ENCODE measurements around the gene LTK.
A peak's percentile ranks its signal among the peaks of the same experiment; 100 is the strongest.

LTK gene

GRCh38 chr15:41512512-41512939 is 1.1 kb downstream of the LTK start:
- Histone ChIP-seq H3K36me3 (ENCODE audit: control insufficient read depth, insufficient read depth, low read length) (peaks cover 2% of the 10 kb centered on the region), H3K4me3 (replicated peaks; ENCODE audit: low read depth, low read length) (peak overlapping the region; percentile 31), H3K27me3 (replicated peaks; ENCODE audit: control insufficient read depth, insufficient read depth, low read length) (peaks cover 4% of the 10 kb centered on the region)
- TF ChIP-seq, protein P1, sequence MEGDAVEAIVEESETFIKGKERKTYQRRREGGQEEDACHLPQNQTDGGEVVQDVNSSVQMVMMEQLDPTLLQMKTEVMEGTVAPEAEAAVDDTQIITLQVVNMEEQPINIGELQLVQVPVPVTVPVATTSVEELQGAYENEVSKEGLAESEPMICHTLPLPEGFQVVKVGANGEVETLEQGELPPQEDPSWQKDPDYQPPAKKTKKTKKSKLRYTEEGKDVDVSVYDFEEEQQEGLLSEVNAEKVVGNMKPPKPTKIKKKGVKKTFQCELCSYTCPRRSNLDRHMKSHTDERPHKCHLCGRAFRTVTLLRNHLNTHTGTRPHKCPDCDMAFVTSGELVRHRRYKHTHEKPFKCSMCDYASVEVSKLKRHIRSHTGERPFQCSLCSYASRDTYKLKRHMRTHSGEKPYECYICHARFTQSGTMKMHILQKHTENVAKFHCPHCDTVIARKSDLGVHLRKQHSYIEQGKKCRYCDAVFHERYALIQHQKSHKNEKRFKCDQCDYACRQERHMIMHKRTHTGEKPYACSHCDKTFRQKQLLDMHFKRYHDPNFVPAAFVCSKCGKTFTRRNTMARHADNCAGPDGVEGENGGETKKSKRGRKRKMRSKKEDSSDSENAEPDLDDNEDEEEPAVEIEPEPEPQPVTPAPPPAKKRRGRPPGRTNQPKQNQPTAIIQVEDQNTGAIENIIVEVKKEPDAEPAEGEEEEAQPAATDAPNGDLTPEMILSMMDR (IDR thresholded peaks at IDR 0.05; ENCODE audit: insufficient read depth, low read length, poor library complexity, severe bottlenecking): no peak
- no peak for DNase-seq (ENCODE audit: extremely low read depth, insufficient read length)

DNA sequence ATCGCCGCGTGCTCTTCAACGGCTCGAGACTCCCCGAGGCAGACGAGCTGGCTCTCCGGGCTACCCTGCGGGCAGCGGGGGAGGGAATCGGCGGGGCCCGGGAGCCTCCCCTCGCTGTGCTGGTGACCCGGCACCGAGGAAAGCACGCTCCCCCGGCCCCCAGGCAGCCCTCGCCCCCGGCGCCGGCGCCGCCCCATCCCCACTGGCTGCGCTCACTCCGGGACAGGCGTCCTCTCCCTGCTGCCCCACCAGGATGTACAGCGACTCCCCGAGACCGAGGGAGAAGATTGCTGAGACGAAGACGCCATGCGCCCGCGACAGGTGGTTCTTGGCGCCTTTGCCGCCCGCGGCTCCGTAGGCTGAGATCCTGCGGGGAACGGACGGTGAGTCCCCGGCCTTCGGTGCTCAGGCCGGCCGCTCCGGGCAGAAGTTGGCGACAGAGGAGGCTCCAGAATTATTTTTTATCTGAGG is 1.7 kb downstream of the LTK start:
- peaks cover 4% of the 10 kb centered on the region for H3K27me3 ChIP-seq (replicated peaks; ENCODE audit: control insufficient read depth, insufficient read depth, low read length)
- no peak for DNase-seq (ENCODE audit: extremely low read depth, insufficient read length)
- no peaks in the 10 kb centered on the region for H3K36me3 ChIP-seq (ENCODE audit: control insufficient read depth, insufficient read depth, low read length)
- peak overlapping the region; percentile 2 for H3K4me3 ChIP-seq (replicated peaks; ENCODE audit: low read depth, low read length)
- TF ChIP-seq, protein P1 (IDR thresholded peaks at IDR 0.05; ENCODE audit: insufficient read depth, low read length, poor library complexity, severe bottlenecking): no peak

DNA sequence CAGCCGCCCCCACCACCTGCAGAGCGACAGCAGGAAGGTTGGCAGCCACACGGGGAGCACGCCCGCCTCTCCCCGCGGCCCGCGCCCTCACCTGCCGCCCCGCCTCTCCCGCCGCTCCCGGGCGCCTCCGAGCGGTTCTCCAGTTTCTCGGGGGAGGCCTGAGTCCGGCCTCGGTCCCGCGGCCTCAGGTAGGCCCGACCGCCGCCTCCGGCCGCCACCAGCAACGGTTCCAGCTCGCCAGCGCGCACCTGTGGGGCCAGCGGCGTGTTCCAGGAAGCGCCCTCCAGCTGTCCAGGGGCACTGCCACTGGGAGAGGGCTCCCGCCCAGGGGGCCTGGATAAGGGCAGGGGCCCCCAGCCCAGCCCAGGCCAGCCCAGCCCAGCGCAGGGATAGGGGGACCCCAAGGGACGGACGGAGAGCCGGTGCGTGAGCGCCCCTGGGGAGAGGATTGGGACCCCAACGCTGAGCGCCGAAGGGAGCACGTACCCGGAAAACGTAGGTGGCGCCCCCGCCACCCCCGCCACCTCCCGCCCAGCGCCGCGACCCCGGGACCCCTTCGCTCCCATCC is 2.2 kb downstream of the LTK start:
- TF ChIP-seq, protein P1 (IDR thresholded peaks at IDR 0.05; ENCODE audit: insufficient read depth, low read length, poor library complexity, severe bottlenecking): no peak
- DNase-seq (ENCODE audit: extremely low read depth, insufficient read length): no peak
- Histone ChIP-seq H3K27me3 (replicated peaks; ENCODE audit: control insufficient read depth, insufficient read depth, low read length) (peaks cover 4% of the 10 kb centered on the region), H3K36me3 (ENCODE audit: control insufficient read depth, insufficient read depth, low read length) (no peaks in the 10 kb centered on the region), H3K4me3 (replicated peaks; ENCODE audit: low read depth, low read length) (no peak overlapping the region)

DNA sequence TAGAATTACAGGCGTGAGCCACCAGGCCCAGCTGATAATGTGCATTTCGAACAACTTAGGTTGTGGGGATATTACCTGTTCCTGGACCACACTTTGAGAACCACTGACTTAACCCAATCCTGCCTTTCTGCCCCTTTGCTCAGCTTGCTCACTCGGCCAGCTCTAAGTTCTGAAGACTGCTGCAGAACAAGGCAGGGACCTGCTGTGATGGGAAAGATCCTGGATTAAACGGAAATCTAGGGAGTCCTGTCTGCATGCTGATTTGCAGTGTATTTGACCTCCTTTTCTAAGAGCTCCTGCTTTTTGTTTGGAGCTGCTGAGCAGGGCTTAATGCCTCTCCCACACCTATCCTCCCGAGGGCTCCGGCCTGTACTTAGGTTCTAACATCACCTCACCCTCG is 2.9 kb downstream of the LTK start:
- TF ChIP-seq, protein P1 (IDR thresholded peaks at IDR 0.05; ENCODE audit: insufficient read depth, low read length, poor library complexity, severe bottlenecking): no peak
- DNase-seq (ENCODE audit: extremely low read depth, insufficient read length): no peak
- peaks cover 4% of the 10 kb centered on the region for H3K27me3 ChIP-seq (replicated peaks; ENCODE audit: control insufficient read depth, insufficient read depth, low read length)
- H3K4me3 ChIP-seq (replicated peaks; ENCODE audit: low read depth, low read length): no peak overlapping the region
- H3K36me3 ChIP-seq (ENCODE audit: control insufficient read depth, insufficient read depth, low read length): no peaks in the 10 kb centered on the region

DNA sequence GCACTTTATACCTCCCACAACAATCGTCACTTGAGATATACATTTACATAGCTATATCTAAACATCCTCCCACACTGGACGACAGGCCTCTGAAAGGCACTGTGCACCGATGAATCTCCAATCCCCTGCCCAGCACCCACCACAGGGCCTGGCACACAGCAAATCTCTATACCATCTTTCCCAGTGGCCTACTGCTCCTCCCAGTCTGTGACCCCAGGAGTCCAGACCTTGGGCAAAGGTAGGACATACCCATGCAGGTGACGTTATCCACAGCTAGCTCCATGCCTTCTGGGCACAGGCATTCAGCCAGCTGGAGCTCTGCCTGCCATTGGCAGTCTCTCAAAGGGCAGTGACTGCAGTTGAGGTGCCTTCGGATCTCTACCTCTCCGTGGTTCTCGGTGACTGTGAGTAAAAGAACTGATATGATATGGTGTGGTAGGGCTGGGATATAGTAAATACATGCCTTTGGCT is 5.8 kb downstream of the LTK start:
- peaks cover 4% of the 10 kb centered on the region for H3K27me3 ChIP-seq (replicated peaks; ENCODE audit: control insufficient read depth, insufficient read depth, low read length)
- TF ChIP-seq, protein P1 (IDR thresholded peaks at IDR 0.05; ENCODE audit: insufficient read depth, low read length, poor library complexity, severe bottlenecking): no peak
- no peaks in the 10 kb centered on the region for H3K36me3 ChIP-seq (ENCODE audit: control insufficient read depth, insufficient read depth, low read length)
- no peak overlapping the region for H3K4me3 ChIP-seq (replicated peaks; ENCODE audit: low read depth, low read length)
- DNase-seq (ENCODE audit: extremely low read depth, insufficient read length): no peak
